ENCODE measurements around the gene PCGF3.

Gene PCGF3

DNA sequence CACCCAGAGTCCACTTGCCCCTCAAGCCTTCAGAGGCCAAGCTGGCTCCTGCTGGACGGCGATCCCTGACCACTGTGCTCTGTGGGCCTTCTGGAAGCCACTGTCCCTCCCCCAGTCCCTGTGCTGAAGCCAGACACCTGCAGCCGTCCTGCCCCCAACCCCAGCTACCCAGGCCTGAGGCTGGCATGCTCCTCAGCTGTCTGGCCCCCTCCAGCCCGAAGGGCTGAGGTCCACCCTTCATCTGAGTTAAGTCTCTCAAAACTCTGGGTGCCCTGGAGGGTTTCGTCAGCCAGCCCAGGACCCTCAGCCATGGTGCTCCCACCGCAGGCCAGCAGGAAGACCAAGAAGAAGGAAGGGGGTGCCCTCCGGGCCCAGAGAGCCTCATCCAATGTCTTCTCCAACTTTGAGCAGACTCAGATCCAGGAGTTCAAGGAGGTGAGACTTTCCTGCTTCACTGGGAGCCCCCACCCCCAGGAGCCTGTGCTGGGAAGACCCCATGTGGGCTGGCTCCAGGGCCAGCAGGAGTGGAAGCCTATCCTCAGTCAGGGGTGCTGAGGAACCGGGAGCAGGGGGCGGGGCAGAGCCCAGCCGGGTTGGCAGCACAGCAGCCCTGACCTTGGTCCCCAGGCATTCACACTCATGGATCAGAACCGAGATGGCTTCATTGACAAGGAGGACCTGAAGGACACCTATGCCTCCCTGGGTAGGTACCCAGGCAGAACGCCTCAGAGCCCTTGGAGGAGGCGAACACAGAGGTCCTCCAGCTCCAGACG lies 27.1 kb upstream of the PCGF3 start:
- no peaks in the 10 kb centered on the region for H3K9me3 ChIP-seq
- no peak overlapping the region for H3K4me3 ChIP-seq (ENCODE audit: low read depth, low read length)
- DNase-seq = no peak
- TF ChIP-seq, protein P1, sequence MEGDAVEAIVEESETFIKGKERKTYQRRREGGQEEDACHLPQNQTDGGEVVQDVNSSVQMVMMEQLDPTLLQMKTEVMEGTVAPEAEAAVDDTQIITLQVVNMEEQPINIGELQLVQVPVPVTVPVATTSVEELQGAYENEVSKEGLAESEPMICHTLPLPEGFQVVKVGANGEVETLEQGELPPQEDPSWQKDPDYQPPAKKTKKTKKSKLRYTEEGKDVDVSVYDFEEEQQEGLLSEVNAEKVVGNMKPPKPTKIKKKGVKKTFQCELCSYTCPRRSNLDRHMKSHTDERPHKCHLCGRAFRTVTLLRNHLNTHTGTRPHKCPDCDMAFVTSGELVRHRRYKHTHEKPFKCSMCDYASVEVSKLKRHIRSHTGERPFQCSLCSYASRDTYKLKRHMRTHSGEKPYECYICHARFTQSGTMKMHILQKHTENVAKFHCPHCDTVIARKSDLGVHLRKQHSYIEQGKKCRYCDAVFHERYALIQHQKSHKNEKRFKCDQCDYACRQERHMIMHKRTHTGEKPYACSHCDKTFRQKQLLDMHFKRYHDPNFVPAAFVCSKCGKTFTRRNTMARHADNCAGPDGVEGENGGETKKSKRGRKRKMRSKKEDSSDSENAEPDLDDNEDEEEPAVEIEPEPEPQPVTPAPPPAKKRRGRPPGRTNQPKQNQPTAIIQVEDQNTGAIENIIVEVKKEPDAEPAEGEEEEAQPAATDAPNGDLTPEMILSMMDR (IDR thresholded peaks at IDR 0.05; ENCODE audit: low read depth, low read length) = no peak
- no peaks in the 10 kb centered on the region for H3K27me3 ChIP-seq
- H3K36me3 ChIP-seq = no peaks in the 10 kb centered on the region
- peaks cover 9% of the 10 kb centered on the region for H3K4me1 ChIP-seq

DNA sequence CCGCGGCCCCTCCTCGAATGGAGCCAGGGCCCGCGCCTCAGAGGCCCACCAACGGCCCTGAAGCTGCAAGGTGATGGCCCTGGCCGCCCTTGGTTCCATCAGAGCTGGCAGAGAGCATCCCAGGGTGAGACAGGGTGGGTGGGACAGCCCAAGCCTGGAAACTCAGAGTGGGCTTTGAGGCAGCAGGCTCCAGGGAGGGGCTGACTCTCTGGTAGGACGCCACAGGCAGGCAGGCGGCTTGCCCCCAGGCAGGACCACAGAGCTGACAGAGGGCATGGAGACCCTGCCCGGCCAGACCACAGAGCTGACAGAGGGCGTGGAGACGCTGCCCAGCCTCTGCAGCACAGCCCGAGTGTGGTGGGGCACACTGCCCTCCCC lies 26.5 kb upstream of the PCGF3 start:
- TF ChIP-seq, protein P1 (IDR thresholded peaks at IDR 0.05; ENCODE audit: low read depth, low read length) = no peak
- DNase-seq = no peak
- H3K36me3 ChIP-seq = no peaks in the 10 kb centered on the region
- H3K4me3 ChIP-seq (ENCODE audit: low read depth, low read length) = no peak overlapping the region
- peaks cover 13% of the 10 kb centered on the region for H3K4me1 ChIP-seq
- no peaks in the 10 kb centered on the region for H3K27me3 ChIP-seq
- no peaks in the 10 kb centered on the region for H3K9me3 ChIP-seq

DNA sequence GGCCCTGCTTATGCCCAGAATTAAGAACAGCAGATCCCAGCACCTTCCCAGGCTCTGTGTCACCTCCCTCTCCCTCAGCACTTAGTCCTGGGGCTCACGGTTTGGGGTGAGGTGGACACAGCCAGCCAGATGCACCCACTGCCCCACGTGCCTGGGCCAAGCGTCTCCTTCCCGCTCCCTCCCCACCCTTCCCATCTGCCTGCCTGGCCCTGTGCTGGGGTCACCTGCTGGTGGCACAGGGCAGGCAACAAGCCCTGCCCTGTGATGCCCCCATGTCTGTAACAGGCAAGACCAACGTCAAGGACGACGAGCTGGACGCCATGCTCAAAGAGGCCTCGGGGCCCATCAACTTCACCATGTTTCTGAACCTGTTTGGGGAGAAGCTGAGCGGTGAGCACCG lies 26.0 kb upstream of the PCGF3 start:
- H3K9me3 ChIP-seq = no peaks in the 10 kb centered on the region
- peaks cover 13% of the 10 kb centered on the region for H3K4me1 ChIP-seq
- H3K27me3 ChIP-seq = no peaks in the 10 kb centered on the region
- no peaks in the 10 kb centered on the region for H3K36me3 ChIP-seq
- no peak overlapping the region for H3K4me3 ChIP-seq (ENCODE audit: low read depth, low read length)
- no peak for DNase-seq
- TF ChIP-seq, protein P1 (IDR thresholded peaks at IDR 0.05; ENCODE audit: low read depth, low read length) = no peak

DNA sequence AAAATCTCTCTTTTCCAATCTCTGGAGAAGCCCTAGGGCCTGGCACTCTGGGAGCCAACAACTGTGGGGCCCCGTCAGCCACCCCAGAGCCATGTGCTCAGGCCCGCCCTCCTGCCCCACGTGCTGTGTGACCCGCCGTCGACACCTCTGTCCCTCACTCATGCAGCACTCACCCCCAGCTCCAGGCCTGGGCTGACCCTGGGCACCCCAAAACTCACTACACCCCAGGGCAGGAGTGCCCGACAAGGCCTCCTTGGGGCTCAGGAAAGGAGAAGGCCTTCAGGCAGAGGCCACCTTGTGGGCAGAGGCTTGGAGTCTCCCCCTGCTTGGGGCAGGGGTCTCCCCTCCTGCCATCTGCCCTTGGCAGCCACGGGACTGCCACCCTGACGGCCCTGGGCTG lies 25.5 kb upstream of the PCGF3 start:
- DNase-seq = no peak
- H3K36me3 ChIP-seq = no peaks in the 10 kb centered on the region
- H3K9me3 ChIP-seq = no peaks in the 10 kb centered on the region
- TF ChIP-seq, protein P1 (IDR thresholded peaks at IDR 0.05; ENCODE audit: low read depth, low read length) = no peak
- H3K4me1 ChIP-seq = peaks cover 13% of the 10 kb centered on the region
- H3K27me3 ChIP-seq = no peaks in the 10 kb centered on the region
- H3K4me3 ChIP-seq (ENCODE audit: low read depth, low read length) = peak overlapping the region; percentile 63; the same call in 1 of the 2 replicates

DNA sequence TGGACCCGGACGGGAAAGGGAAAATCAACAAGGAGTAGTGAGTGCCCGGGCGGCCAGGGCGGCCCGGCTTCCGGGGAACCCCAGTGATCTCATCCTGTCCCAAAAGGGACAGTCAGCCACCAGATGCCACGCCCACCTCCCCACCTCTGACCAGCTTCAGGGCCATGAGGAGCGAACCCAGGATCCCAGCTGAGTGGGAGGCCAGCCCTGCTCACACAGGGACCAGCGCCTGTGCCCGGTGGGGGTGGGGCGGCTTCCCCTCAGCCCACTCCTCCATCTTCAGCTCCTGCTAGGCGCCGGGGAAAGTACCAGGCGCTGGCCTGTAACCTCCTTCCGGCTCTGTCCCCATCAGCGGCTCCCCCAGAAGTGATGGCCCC lies 25.1 kb upstream of the PCGF3 start:
- no peak for DNase-seq
- Histone ChIP-seq H3K36me3 (no peaks in the 10 kb centered on the region), H3K27me3 (no peaks in the 10 kb centered on the region), H3K9me3 (no peaks in the 10 kb centered on the region), H3K4me1 (peaks cover 13% of the 10 kb centered on the region), H3K4me3 (ENCODE audit: low read depth, low read length) (peak overlapping the region; percentile 63)
- TF ChIP-seq, protein P1 (IDR thresholded peaks at IDR 0.05; ENCODE audit: low read depth, low read length) = no peak

DNA sequence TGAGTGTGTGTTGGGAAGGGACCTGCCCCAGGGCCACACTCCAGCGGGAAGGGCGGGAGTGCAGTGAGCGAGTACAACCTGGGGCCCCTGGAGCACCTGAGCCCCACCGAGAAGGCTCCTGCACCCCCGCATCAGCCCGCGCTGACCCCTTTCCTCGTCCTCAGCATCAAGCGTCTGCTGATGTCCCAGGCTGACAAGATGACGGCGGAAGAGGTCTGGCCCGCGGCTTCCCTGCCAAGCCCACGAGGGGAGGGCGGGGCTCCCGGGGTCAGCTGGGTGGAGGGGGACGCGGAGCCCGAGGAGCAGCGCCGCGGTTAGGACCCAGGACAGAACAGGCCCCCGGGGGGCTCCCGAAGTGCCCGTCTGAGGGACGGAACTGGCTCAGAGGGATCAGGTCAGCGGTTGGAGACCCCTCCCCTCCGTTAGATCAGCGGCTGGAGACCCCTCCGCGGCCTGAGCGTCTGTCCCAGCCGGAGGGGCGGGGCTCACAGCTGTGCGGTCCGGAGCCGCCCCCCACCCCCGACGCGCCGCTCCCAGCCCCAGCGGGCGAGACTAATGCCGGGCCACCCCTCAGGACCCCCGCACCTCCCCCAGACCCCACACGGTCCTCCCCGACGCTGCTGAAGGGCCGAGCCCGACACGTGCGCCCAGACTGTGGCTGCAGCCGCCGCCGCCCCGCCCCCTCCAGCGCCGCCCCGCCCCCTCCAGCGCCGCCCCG lies 24.5 kb upstream of the PCGF3 start:
- Histone ChIP-seq H3K9me3 (no peaks in the 10 kb centered on the region), H3K36me3 (no peaks in the 10 kb centered on the region), H3K4me1 (peaks cover 13% of the 10 kb centered on the region), H3K4me3 (ENCODE audit: low read depth, low read length) (peak overlapping the region; percentile 63), H3K27me3 (no peaks in the 10 kb centered on the region)
- peak; percentile 91 for DNase-seq
- TF ChIP-seq, protein P1 (IDR thresholded peaks at IDR 0.05; ENCODE audit: low read depth, low read length) = no peak

Data from BE2C (cell line).